ENCODE data around the gene SLC17A5.

DNA sequence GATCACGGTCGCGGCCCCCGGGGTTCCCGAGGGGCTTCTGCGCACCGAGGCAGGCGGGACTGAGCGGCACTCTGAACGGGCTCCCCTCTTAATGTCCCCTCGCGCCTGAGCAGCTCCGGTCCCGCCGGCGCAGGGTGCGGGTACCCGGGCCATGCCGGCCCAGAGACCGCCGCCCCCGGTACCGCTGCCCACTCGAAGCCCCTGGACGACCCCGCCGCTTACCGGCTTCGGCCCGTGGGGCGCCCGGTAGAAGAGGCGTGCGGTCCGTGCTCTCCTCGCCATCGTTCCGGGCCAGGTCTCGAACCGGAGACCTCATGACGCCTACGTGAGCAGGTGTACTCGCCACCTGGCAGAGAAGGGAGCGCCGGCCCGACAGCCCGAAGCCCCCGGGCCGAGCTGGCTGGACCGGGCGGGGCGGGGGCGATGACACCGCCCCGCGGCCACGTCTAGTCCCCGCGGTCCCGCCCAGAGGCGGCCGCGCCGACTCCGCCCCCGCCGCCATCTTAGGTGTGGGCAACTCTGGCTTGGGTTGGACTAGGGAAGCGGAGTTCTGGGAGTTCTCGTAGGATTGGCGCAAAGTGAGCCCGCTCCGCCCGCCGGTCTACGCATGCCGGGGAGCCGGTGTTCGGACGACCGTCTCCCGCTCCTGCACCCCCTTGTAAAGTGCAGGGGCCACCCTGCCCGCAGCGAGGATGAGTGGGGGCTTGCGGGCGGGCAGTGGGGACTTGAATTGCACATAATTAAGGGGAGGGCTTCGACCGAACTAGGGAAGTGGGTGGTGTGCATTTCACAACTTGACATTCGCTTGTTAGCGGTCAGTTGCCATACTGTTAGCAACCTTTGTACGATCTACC, at the start of gene SLC17A5:
- TF ChIP-seq, protein P1, sequence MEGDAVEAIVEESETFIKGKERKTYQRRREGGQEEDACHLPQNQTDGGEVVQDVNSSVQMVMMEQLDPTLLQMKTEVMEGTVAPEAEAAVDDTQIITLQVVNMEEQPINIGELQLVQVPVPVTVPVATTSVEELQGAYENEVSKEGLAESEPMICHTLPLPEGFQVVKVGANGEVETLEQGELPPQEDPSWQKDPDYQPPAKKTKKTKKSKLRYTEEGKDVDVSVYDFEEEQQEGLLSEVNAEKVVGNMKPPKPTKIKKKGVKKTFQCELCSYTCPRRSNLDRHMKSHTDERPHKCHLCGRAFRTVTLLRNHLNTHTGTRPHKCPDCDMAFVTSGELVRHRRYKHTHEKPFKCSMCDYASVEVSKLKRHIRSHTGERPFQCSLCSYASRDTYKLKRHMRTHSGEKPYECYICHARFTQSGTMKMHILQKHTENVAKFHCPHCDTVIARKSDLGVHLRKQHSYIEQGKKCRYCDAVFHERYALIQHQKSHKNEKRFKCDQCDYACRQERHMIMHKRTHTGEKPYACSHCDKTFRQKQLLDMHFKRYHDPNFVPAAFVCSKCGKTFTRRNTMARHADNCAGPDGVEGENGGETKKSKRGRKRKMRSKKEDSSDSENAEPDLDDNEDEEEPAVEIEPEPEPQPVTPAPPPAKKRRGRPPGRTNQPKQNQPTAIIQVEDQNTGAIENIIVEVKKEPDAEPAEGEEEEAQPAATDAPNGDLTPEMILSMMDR (conservative IDR thresholded peaks at IDR 0.05) = no peak
- no peak for TF ChIP-seq EZH2 (IDR thresholded peaks at IDR 0.05; ENCODE audit: low read depth)
